ENCODE measurements around the gene CCBE1. TPM values are rescaled to one million over a fixed set of nuclear protein-coding genes. Genes with fewer than 3 reads are reported as not detected.
"Not testable (repeated sequence)": the region's sequence is repeated elsewhere in the genome, so short reads cannot be mapped to it uniquely, and the experiment has no call there.

CCBE1 gene
- polyA plus RNA-seq, 10 donors: 3.2 to 10.7 (median 4.1) TPM

- DNase-seq: no peak
Measured at GRCh38 chr18:59540346-59540745, 156.9 kb downstream of the CCBE1 start.

GRCh38 chr18:59539108-59539507, 158.1 kb downstream of the CCBE1 start:
- no peak for DNase-seq

- no peak for DNase-seq
Measured at GRCh38 chr18:59537579-59537978, 159.6 kb downstream of the CCBE1 start.

- no peak for DNase-seq
Measured at GRCh38 chr18:59536166-59536565, 161.1 kb downstream of the CCBE1 start.

- DNase-seq: no peak
Measured at GRCh38 chr18:59535055-59535454, 162.2 kb downstream of the CCBE1 start.

GRCh38 chr18:59528866-59529265, 168.4 kb downstream of the CCBE1 start:
- no peak for DNase-seq

GRCh38 chr18:59520562-59521355, 176.5 kb downstream of the CCBE1 start:
- peak; percentile 36 to 77 (median 54) for DNase-seq

- no peak for DNase-seq
Measured at GRCh38 chr18:59518705-59519104, 178.5 kb downstream of the CCBE1 start.

- DNase-seq: peak in 2 of 3 donors; percentile 35 to 64
Measured at GRCh38 chr18:59517446-59518165, 179.6 kb downstream of the CCBE1 start.

- DNase-seq: no peak
Measured at GRCh38 chr18:59516356-59517155, 180.7 kb downstream of the CCBE1 start.

GRCh38 chr18:59515956-59516355, 181.3 kb downstream of the CCBE1 start:
- DNase-seq: not testable (repeated sequence)

GRCh38 chr18:59515147-59515546, 182.1 kb downstream of the CCBE1 start:
- no peak for DNase-seq

- peak; percentile 51 to 70 (median 66) for DNase-seq
Measured at GRCh38 chr18:59514203-59514602, 183.0 kb downstream of the CCBE1 start.

GRCh38 chr18:59512025-59512755, 185.0 kb downstream of the CCBE1 start:
- no peak for DNase-seq

- no peak for DNase-seq
Measured at GRCh38 chr18:59509481-59510442, 187.5 kb downstream of the CCBE1 start.

- DNase-seq: peak in 2 of 3 donors; percentile 31 to 44
Measured at GRCh38 chr18:59505356-59505755, 191.9 kb downstream of the CCBE1 start.

- DNase-seq: peak; percentile 85 to 92 (median 91)
Measured at GRCh38 chr18:59502274-59503175, 194.7 kb downstream of the CCBE1 start.

- DNase-seq: peak in 2 of 3 donors; percentile 51 to 78
Measured at GRCh38 chr18:59501920-59502273, 195.3 kb downstream of the CCBE1 start.

GRCh38 chr18:59500765-59501164, 196.5 kb downstream of the CCBE1 start:
- no peak for DNase-seq
